Hematopoietic multipotent progenitor cell treated with erythropoietin and hydrocortisone succinate and interleukin-3 and kit ligand, for 15 days (in vitro differentiated cells): ENCODE measurements around the gene SLC35B3.
"Not testable (repeated sequence)": the region's sequence is repeated elsewhere in the genome, so short reads cannot be mapped to it uniquely, and the experiment has no call there.

ENCODE experiments used
- DNase-seq: peaks from one replicate; pipeline ENCODE4 v3.0.0-alpha.2; 2015; ENCODE audit warnings: low spot score

Gene SLC35B3

DNA sequence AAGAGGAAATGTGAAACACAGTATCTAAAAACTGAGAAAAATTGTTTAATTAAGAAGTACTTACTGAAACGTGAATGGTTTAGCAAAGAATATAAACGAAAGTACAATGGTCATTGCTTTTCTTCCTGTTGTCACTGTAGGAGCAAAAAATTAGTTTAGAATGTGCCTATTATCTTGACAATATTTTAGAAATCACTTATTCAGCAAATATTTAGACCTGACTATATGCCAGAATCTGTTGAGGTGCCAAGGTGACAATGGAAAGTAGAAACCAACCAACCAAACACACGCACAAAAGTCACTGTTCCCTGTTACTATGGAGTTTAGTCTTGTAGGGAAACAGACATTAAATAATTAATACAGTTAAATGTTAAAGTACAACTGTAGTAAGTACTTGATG, 20.5 kb downstream of the SLC35B3 start:
- no peak for DNase-seq

GRCh38 chr6:8405946-8406345, 29.4 kb downstream of the SLC35B3 start:
- DNase-seq, result not testable (repeated sequence)

DNA sequence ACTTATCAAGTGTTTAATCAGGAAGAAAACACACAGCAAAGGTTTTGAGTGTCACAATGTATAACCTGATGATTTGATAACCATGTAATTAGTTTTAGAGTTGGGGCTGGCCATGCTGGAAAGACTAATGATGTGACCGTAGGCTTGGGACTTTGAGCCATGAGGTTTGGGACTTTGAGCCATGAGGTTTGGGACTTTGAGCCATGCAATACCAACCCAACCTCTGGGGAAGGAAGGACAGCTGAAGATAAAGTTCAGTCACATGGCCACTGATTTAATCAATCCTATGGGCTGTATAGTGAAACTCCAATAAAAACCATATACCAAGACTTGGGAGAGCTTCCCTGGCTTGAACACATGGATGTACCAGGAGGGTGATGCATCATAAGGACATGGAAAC, 32.8 kb downstream of the SLC35B3 start:
- DNase-seq, result no peak

GRCh38 chr6:8400663-8401062, 34.7 kb downstream of the SLC35B3 start:
- no peak for DNase-seq

GRCh38 chr6:8392569-8392968, 42.8 kb downstream of the SLC35B3 start:
- no peak for DNase-seq

- no peak for DNase-seq
Observed at GRCh38 chr6:8391934-8392333, 43.4 kb downstream of the SLC35B3 start.

DNA sequence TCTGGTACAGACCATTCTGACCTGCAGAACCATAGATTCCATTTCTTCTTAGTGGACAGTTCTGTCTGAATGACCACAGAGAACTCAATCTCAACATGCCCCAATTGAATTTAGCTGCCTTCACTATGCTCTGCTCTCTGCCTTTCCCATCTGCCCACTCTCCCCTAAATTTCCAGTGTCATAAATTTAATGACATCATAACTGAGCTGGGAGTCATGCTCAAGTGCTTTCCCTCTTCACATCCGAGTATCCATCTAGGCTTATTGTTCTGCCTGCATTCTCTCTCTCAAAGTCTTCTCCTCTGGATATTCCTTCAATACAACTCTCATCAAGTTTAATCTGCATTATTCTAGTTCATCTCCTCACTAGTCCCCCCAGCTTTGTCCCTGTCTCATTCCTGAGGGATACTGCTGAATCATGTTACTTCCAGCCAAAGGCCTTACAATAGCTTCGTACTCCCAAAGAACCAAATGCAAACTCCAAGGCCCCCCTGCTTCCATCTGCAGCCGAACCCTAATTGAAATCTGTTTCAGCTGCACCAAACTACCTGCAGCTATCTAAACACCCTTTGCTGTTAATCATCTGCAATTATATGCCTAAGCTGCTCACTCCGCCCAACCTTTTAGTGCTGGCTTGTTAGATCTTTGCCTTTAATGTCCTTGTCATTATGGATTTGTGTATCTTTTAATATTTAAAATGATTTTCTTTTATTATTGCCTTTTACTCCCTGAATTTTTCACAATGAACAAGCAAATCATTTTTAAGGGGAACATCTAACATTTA, 46.1 kb downstream of the SLC35B3 start:
- no peak for DNase-seq

GRCh38 chr6:8387942-8388437, 47.4 kb downstream of the SLC35B3 start:
- no peak for DNase-seq

GRCh38 chr6:8383584-8383983, 51.8 kb downstream of the SLC35B3 start:
- no peak for DNase-seq

- no peak for DNase-seq
Observed at GRCh38 chr6:8382434-8382833, 52.9 kb downstream of the SLC35B3 start.

DNA sequence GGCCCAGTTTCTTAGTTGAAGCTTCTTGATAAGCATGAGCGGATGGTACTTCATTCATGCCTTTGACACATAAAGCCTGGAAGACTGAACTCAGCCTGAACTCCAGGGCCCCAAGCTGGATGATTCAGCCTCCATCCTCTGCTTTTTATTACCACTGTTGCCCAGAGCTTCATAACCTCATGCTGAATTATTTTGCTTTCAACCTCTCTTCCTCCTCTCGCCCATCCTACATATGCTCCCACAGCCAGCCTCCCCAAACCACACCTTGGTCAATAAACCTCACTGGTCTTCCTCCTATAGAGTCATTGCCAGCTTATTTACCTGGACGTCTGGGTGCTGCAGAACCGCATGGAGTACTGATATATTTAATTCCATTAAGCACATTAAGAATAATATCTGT, 59.4 kb downstream of the SLC35B3 start:
- DNase-seq, result no peak
